ENCODE measurements around the gene SLC25A44.

The SLC25A44 gene

GRCh38 chr1:156155756-156156510, 38.0 kb upstream of the SLC25A44 start:
- Histone ChIP-seq H2AFZ (ENCODE audit: low read length) (no peak overlapping the region), H3K9ac (ENCODE audit: low read depth, low read length, poor library complexity, severe bottlenecking) (peak overlapping the region; percentile 44), H3K4me2 (ENCODE audit: low read depth, low read length, poor library complexity, severe bottlenecking) (peak overlapping the region; percentile 61), H3K9me2 (replicated peaks; ENCODE audit: low read depth, low read length) (no peaks in the 10 kb centered on the region), H3K4me1 (ENCODE audit: insufficient read depth, low read length, poor library complexity, severe bottlenecking) (peaks cover 38% of the 10 kb centered on the region), H4K20me1 (ENCODE audit: insufficient read depth, low read length, poor library complexity, severe bottlenecking) (no peaks in the 10 kb centered on the region), H3K79me2 (ENCODE audit: insufficient read depth, low read length) (no peaks in the 10 kb centered on the region), H3F3A (ENCODE audit: low read depth) (no peaks in the 10 kb centered on the region), H3K9me3 (ENCODE audit: insufficient read depth, low read depth, low read length) (no peaks in the 10 kb centered on the region), H3K27me3 (ENCODE audit: insufficient read depth, low read length, poor library complexity, severe bottlenecking) (no peaks in the 10 kb centered on the region), H3K4me3 (ENCODE audit: low read length, poor library complexity, severe bottlenecking) (peak overlapping the region; percentile 55), H3K36me3 (ENCODE audit: insufficient read depth, low read length) (no peaks in the 10 kb centered on the region)
- TF ChIP-seq, protein P1, sequence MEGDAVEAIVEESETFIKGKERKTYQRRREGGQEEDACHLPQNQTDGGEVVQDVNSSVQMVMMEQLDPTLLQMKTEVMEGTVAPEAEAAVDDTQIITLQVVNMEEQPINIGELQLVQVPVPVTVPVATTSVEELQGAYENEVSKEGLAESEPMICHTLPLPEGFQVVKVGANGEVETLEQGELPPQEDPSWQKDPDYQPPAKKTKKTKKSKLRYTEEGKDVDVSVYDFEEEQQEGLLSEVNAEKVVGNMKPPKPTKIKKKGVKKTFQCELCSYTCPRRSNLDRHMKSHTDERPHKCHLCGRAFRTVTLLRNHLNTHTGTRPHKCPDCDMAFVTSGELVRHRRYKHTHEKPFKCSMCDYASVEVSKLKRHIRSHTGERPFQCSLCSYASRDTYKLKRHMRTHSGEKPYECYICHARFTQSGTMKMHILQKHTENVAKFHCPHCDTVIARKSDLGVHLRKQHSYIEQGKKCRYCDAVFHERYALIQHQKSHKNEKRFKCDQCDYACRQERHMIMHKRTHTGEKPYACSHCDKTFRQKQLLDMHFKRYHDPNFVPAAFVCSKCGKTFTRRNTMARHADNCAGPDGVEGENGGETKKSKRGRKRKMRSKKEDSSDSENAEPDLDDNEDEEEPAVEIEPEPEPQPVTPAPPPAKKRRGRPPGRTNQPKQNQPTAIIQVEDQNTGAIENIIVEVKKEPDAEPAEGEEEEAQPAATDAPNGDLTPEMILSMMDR (conservative IDR thresholded peaks at IDR 0.05; ENCODE audit: low read length), result no peak
- TF ChIP-seq EZH2phosphoT487 (IDR thresholded peaks at IDR 0.05; ENCODE audit: borderline replicate concordance), result no peak

GRCh38 chr1:156157506-156157905, 36.4 kb upstream of the SLC25A44 start:
- no peaks in the 10 kb centered on the region for H3K79me2 ChIP-seq (ENCODE audit: insufficient read depth, low read length)
- peak overlapping the region; percentile 61 for H3K4me2 ChIP-seq (ENCODE audit: low read depth, low read length, poor library complexity, severe bottlenecking)
- H3K9me2 ChIP-seq (replicated peaks; ENCODE audit: low read depth, low read length), result no peaks in the 10 kb centered on the region
- no peak overlapping the region for H3K9ac ChIP-seq (ENCODE audit: low read depth, low read length, poor library complexity, severe bottlenecking)
- no peaks in the 10 kb centered on the region for H4K20me1 ChIP-seq (ENCODE audit: insufficient read depth, low read length, poor library complexity, severe bottlenecking)
- H2AFZ ChIP-seq (ENCODE audit: low read length), result no peak overlapping the region
- H3F3A ChIP-seq (ENCODE audit: low read depth), result no peaks in the 10 kb centered on the region
- no peak for TF ChIP-seq EZH2phosphoT487 (IDR thresholded peaks at IDR 0.05; ENCODE audit: borderline replicate concordance)
- TF ChIP-seq, protein P1 (conservative IDR thresholded peaks at IDR 0.05; ENCODE audit: low read length), result no peak
- H3K9me3 ChIP-seq (ENCODE audit: insufficient read depth, low read depth, low read length), result no peaks in the 10 kb centered on the region
- H3K4me1 ChIP-seq (ENCODE audit: insufficient read depth, low read length, poor library complexity, severe bottlenecking), result peaks cover 38% of the 10 kb centered on the region
- H3K4me3 ChIP-seq (ENCODE audit: low read length, poor library complexity, severe bottlenecking), result peak overlapping the region; percentile 37
- no peaks in the 10 kb centered on the region for H3K36me3 ChIP-seq (ENCODE audit: insufficient read depth, low read length)
- no peaks in the 10 kb centered on the region for H3K27me3 ChIP-seq (ENCODE audit: insufficient read depth, low read length, poor library complexity, severe bottlenecking)

GRCh38 chr1:156157966-156158365, 35.9 kb upstream of the SLC25A44 start:
- Histone ChIP-seq H3K9me3 (ENCODE audit: insufficient read depth, low read depth, low read length) (no peaks in the 10 kb centered on the region), H3K4me2 (ENCODE audit: low read depth, low read length, poor library complexity, severe bottlenecking) (peak overlapping the region; percentile 61), H3K4me3 (ENCODE audit: low read length, poor library complexity, severe bottlenecking) (peak overlapping the region; percentile 37), H3K27me3 (ENCODE audit: insufficient read depth, low read length, poor library complexity, severe bottlenecking) (no peaks in the 10 kb centered on the region), H3F3A (ENCODE audit: low read depth) (no peaks in the 10 kb centered on the region), H3K9me2 (replicated peaks; ENCODE audit: low read depth, low read length) (no peaks in the 10 kb centered on the region), H3K4me1 (ENCODE audit: insufficient read depth, low read length, poor library complexity, severe bottlenecking) (peaks cover 38% of the 10 kb centered on the region), H2AFZ (ENCODE audit: low read length) (no peak overlapping the region), H3K9ac (ENCODE audit: low read depth, low read length, poor library complexity, severe bottlenecking) (no peak overlapping the region), H3K36me3 (ENCODE audit: insufficient read depth, low read length) (no peaks in the 10 kb centered on the region), H3K79me2 (ENCODE audit: insufficient read depth, low read length) (no peaks in the 10 kb centered on the region), H4K20me1 (ENCODE audit: insufficient read depth, low read length, poor library complexity, severe bottlenecking) (no peaks in the 10 kb centered on the region)
- TF ChIP-seq EZH2phosphoT487 (IDR thresholded peaks at IDR 0.05; ENCODE audit: borderline replicate concordance), result no peak
- TF ChIP-seq, protein P1 (conservative IDR thresholded peaks at IDR 0.05; ENCODE audit: low read length), result no peak
